HG02943 (cell line): Measurements from ENCODE around the gene ADAMTS2.

Source experiments
- ATAC-seq: cut with Tn5 transposase; IDR thresholded peaks from one replicate; pipeline ENCODE4 v1.9.1; 2021; ENCODE audit warnings: mild to moderate bottlenecking, low read depth, moderate library complexity; ENCODE audit not compliant: unreplicated experiment

Gene ADAMTS2

DNA sequence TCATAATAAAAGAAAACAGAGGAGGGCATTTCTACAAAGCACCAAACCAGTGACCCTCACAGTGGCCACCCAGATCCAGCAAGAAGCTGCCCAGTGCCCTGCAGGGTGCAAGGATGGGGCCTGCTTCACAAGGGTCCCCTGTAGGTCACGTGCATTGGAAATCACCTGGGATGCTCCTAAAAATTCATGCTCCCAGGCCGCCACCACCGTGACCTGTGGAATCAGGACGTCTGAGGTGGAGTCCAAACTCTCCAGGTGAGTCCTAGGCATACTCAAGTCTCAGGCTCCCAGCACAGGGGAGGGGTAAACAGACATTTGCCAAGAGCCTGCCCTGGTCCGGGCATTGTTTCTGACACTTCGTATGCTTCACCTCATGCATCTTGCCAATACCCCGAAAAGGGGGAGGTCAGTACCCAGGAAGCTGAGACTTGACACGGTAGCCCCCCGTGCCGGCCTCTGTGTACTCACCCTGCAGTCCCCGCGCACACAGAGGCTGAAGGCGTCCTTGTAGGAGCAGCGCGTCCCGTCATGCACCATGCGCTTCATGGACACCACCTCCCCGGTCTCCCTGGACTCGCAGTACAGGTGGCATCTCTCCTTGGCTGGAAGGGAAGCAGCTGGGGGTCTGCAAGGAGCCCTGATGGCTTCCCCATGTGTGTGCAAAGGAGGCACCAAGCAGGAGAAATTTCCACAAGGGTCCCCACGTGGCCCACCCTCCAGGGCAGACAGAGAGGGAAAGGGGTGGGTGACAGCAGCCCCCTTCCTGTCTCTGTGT is 209.6 kb downstream of the ADAMTS2 start:
- no peak for ATAC-seq

GRCh38 chr5:179135006-179135405 is 210.3 kb downstream of the ADAMTS2 start:
- no peak for ATAC-seq

DNA sequence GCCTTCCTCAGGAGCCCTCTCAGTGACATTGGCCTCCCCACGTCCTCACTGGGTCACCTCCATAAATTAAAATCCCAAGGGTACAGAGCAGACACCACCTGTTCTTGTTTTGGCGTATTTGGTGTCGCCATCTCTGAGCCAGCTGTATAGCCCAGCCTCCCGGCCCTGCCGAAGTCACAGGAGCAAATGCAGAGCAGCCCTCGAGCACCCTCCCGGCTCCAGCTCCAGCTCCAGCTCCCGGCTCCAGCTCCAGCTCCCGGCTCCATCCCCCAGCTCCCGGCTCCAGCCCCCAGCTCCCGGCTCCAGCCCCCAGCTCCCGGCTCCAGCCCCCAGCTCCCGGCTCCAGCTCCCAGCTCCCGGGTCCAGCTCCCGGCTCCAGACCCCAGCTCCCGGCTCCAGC is 210.8 kb downstream of the ADAMTS2 start:
- no peak for ATAC-seq

DNA sequence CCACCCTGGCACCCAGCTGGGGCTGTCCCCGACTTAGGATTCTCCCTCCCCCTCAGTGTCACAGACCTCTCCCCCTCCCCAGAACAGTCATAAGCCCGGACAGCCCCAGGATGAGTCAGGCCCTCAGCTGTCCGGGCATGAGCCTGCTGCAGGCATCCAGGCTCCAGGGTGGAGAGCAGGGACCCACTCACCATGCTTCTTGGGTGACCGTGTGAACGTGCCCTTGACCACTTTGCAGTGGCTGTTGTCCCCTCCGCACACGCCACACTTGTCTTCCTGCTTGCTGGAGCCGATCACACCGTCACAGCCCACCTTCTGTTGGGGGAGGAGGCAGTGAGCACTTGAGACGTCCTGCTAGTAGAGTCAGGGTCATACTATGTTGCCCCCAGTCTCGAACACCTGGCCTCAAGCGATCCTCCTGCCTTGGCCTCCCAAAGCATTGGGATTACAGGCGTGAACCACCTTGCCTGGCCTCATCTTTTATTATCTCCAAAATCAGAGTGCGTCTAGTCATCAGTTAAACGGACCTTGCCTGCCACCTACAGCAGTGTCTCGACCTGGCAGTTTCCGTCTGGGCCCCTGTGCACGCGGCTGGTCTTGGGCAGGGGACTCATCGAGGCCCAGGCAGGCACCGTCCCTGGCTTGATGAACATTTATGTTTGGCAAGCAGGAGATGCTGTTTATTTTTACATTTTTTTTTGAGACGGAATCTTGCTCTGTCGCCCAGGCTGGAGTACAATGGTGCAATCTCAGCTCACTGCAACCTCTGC is 212.5 kb downstream of the ADAMTS2 start:
- no peak for ATAC-seq

DNA sequence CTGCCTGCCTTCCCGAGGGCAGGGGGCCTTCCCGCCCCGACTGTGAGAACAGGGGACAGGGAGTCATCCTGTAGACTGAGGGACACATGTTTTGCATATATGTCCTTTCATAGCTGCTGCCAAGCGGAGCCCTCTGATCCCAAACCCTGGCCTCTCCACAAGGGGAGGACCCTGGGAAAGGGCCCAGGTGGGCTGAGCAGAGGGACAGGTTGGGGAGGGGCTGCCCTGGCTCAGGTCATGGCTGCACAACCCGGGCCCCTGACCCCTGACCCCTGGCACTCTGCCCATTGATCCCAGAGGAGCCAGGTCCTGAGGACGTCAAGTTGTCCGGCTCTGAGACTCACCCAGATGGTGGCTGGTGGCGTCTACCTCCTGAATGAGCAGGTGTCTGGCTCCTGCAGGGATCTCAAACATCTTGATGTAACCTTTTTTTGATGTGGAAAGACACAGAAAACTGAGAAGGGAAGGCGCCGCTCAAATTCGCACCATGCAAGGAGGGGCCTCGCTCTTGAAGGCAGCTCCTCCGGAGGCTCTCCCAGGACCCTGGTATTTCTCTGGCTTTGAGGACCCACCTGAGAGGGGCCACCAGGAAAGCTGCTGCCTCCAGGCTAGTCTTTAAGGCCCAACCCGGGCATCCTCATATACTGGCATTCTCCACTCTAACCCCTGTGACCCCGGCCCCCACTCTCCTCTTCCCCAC is 213.2 kb downstream of the ADAMTS2 start:
- ATAC-seq, result no peak

DNA sequence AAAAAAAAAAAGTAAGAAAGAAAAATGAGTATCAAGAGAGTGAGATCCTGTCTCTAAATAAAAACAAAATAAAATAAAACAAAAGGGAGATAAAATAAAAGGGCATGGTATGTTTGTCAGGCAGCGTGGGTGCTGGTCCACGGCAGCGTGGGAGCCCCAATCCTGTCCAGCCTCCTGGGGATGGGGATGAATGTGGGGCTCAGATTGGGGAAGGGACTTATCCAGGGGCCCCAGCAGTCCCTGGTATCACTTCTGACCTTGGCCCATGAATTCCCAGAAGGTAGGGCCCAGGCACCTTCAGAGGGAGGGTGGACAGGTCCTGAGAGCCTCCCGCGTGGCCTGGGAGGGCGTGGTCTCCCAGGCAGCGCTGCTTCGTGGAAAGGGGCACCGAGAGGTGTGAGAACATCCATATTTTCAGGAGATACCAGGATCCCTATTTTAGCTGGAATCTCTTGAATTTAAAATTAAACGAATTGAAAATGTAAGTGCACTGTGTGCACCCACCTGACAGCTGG is 213.9 kb downstream of the ADAMTS2 start:
- ATAC-seq, result no peak

DNA sequence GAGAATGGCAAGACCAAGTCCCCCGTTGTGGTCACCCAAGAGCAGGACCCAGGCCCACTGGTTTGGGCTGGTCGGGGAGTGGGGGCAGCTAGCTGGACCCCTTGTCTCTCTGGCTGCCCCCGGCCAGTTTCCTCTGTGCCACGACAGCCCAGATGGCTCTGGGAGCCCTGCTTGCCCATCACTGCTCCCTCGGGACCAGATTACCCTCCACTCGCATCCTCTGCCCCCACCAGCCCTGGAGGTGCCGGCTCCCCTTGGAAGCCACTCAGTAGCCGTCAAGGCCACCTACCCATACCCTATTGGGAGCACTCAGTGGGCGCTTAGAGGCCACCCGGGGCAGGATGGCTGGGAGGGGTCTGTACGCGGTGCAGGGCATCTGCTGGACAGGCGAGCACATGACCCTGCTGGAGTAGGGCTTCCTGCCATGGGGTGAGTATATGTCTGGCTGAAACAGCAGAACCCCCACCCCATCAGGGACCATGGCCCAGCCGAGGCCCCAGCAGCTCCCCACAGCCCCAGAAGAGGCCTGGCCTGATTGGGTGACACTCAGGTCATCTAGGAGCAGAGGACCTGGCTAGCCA is 215.1 kb downstream of the ADAMTS2 start:
- ATAC-seq, result no peak

DNA sequence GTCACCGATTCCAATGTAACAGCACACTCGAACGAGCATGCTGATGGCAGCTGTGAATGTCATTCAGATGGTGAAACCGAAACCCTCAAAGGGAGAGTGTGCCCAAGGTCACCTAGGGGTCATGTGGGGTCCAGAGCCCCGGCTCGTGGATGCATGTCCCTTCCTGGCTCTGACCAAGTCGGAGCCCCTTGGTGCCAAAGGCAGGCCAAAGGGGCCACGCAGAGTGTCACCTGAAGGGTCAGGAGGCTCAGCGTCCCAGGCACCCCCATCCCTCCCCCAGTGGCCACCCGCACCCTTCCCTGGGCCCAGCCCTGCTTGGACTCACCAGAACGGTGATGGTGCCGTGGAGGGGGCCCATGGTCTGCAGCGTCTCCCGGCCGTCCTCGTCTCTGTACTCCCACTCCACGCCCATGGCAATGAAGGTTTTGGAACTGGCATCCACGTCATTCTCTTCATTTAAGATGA is 215.6 kb downstream of the ADAMTS2 start:
- no peak for ATAC-seq

- no peak for ATAC-seq
Observed at GRCh38 chr5:179128976-179129375, 216.3 kb downstream of the ADAMTS2 start.

DNA sequence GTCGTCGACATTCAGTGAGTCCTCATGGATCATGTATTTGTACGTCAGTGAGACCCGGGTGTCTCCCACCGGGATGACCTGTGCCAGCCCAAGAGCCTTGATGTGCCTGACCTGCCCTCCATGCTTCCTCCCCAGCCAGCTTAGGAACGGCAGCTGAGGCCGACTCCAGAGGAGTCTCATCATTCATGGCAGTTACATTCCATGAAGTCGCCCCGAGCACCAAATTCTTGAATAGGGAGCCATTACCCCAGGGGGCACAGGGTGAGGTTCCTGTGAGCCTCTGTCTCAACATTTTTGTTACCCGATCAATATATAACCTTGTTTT is 217.3 kb downstream of the ADAMTS2 start:
- no peak for ATAC-seq

GRCh38 chr5:179127136-179128040 is 217.9 kb downstream of the ADAMTS2 start:
- ATAC-seq, result no peak

GRCh38 chr5:179126506-179126991 is 218.7 kb downstream of the ADAMTS2 start:
- no peak for ATAC-seq

- ATAC-seq, result no peak
Observed at GRCh38 chr5:179125789-179126505, 219.3 kb downstream of the ADAMTS2 start.

- no peak for ATAC-seq
Observed at GRCh38 chr5:179124853-179125788, 220.1 kb downstream of the ADAMTS2 start.

DNA sequence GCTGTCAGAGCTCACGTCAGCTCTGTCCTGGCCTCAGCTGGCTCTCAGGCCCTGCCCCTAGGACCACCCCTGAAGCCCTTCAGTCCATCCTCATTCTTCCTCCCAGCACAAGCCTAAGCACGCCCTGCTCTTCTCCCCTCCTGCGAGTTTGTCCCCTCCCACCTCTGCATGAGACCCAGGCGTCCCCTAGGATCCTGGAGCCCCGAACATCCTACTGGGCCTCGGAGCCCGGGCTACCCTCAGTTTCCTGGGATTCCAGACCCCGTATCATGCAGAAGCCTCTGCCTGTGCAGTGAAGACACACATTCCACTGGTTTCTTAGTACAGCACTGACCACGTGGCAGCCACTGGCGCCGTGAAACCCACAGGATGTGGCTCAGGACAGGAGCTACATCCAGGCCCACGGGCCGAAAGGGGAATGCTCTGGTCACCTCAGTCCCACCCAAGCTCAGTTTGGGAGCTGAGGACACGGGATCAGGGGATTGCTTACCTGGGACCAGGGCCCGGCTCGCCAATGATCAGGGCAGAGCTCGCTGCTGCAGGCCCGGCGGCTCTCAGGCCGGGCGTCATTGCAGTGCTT is 220.9 kb downstream of the ADAMTS2 start:
- ATAC-seq, result no peak

GRCh38 chr5:179123491-179124272 is 221.6 kb downstream of the ADAMTS2 start:
- ATAC-seq, result no peak

- no peak for ATAC-seq
Observed at GRCh38 chr5:179123109-179123426, 222.2 kb downstream of the ADAMTS2 start.
